Activated CD8-positive, alpha-beta memory T cell treated with anti-CD3 and anti-CD28 coated beads, Interleukin-2, amount 50 U/mL, for 4 hours (primary cell): ENCODE measurements around the gene TUSC2.

Experiments
- DNase-seq: peaks from one replicate; pipeline ENCODE4 v3.0.0-alpha.2; 2020

The TUSC2 gene

DNA sequence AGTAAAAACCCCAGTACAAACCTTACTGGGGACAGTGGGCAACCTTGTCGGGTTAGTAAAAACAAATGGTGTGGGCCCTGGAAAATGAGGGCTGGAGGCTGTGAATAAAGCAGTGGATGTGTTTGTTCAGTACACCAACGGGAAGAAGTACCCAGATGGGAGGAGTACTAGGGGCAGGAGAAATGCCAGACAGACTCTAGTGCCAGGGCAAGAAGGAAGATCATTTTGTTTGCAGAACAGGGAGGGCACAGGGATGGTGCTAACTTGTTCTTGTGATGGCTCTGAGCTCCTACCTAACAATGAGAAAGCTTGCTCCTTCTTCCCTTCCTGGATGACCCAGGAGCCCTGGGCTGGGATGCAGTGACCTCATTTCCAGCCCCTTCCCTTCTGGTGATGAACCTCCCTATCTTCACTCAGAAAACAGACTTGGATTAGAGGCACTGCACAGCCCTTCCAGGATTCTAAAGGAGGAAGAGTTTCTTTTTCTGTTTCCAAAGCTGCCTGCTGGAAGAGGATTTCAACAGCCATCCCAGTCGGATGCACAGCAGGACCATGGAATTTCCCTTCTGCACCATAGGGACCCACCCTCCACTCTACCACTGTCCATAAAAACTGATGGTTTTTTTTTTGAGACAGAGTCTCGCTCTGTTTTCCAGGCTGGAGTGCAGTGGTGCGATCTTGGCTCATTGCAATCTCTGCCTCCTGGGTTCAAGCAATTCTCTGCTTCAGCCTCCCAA, 6.5 kb upstream of the TUSC2 start:
- DNase-seq = no peak

DNA sequence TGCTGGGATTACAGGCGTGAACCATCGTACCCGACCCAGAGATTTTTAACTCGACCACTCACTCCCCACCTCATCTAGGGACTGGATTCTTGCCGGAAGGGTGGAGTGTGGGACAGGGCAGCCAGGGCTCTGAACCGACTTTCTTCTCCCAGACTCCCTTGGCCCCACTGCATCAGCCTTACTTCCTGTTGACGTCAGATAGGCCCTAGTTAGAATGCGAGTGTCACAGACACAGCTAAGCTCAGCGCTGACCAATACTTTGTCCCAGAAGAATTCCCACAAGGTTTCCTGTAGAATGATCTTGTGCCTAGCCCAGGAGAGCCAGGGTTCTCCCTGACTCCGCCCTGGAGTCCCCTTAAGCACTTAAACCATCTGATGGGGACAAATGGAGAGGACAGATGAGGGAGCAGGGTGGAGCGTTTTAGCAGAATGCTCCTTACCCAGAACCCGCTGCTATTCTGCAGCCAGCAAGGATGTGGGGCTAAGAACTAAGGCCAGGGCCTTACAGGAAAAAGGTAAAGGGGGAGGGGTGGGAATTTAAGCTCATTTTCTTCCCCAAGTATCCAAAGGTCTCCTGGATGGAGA, 5.8 kb upstream of the TUSC2 start:
- DNase-seq = no peak

DNA sequence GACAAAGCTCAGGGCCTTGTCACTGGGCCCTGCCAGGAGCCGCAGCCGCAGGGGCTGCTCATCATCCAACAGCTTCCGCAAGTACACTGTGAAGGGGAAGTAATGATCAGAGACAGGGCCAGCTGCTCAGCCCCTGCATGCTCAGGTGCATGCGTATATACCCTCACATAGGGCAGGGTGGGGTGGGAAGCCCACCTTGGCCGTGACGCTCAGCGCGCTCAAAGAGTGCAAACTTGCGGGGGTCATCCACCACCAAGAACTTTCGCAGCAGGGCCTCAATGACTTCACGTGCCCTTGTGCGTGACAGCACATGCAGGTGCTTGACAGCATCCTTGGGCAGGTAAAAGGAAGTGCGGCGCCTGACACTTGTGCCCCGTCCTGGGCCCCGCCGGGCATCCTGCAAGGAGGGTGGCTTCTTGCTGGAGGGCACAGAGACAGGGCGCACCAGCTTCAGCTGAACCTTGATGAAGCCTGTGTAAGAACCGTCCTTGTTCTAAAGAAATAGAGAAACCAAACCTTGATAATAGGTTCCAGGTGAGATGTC, 3.4 kb upstream of the TUSC2 start:
- no peak for DNase-seq

DNA sequence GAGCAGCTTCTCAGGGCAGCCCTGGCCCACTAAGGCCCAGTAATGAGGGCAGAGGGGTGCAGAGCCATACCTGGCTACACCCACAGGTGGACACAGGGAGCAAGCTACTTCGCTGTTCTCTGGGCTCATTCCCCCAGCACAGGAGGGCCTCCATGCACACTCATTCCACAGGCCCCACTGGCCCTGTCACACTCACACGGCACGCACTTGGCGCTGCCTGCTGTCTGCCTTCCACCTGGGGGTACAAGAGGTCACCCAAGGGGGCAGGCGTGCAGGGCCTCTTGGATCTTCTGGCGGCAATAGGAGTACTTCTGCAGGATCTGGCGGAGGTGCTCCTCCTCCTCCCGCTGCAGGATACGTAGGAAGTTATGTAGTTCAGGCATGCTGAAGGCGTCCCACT, 2.3 kb upstream of the TUSC2 start:
- DNase-seq = no peak

DNA sequence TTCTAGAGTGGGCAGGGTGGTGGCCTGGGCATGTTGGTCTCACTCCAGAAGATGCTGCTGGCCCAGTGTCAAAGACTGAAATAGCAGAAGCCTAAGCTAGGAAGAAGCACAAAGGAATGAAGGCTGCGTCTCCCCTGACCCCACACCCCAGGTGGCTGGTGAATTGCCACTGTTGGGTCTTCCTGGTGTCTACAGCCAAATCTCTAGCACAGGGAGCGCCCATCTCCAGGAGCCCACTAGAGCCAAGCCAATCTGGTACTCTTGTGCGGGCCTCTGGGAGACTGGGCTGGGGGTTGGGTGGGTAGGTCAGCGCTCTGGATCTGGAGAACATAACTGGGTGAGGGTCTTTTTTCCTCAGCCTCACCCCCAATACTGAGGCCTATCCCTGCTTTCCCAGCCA, 894 bp downstream of the TUSC2 start:
- DNase-seq = no peak

DNA sequence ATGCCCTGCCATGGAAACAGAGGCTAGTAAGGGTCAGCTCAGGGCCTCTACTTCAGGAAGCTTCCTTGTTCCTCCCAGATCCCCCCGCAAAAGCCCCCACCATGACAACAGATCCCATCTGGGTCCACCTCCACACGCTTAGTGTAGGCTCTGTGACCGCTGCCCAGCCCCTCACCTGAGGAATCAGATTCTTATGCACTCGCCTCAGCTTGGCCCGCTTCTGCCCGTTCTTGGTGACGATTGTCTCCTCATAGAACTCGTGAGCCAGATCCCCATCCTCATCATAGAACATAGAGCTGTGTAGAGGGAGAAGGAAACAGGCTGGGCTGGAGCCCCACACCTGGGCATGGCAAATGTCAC, 1.9 kb downstream of the TUSC2 start:
- no peak for DNase-seq

DNA sequence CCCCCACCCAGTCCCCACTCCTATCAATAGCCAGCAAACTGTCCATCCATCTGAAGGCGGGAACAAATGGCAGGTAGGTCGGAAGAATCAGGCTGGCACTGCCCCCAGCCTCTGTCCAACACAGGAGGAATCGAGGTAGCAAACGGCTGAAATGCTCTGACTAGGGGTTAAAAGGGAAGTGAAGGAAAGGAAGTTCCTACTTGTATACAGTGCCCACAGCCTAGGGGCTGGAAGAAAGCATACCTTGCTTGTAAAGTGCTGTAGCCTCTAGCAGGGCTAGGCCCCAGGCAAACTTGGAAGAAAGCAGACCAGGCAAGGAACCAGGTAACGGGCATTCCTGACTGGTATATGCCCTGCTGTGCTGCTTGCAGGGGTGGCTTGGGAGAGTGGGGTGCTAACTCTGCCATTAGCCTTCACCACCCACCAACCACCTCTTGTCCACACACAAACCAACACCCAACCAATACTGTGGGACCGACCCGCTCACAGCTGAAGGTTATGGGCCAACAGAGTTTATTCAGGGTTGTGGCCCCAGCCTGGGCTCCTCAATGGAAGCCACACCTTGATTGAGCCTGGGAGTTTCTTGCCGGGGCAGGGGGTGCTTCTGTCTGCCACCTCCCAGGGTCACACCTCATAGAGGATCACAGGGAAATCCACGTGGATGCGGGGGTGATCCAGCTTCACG, 2.4 kb downstream of the TUSC2 start:
- DNase-seq = no peak

DNA sequence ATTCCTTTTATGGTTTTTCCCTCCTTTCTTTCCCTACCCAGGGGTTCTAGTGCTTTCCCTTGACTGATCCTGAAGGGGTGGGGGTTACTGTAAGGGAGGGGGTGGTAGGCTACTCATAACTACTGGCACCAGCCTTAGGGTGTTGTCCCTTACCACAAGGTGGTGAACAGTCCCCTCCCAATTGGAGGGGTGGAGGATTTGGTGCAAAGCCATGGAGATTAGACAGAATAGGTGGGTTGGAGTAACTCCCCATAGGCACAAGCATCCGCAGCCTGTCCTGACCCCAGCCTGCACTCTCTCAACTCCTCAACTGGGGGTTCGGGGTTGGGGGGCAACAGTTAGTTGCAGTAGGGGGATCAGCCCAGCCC, 2.9 kb downstream of the TUSC2 start:
- DNase-seq = no peak

DNA sequence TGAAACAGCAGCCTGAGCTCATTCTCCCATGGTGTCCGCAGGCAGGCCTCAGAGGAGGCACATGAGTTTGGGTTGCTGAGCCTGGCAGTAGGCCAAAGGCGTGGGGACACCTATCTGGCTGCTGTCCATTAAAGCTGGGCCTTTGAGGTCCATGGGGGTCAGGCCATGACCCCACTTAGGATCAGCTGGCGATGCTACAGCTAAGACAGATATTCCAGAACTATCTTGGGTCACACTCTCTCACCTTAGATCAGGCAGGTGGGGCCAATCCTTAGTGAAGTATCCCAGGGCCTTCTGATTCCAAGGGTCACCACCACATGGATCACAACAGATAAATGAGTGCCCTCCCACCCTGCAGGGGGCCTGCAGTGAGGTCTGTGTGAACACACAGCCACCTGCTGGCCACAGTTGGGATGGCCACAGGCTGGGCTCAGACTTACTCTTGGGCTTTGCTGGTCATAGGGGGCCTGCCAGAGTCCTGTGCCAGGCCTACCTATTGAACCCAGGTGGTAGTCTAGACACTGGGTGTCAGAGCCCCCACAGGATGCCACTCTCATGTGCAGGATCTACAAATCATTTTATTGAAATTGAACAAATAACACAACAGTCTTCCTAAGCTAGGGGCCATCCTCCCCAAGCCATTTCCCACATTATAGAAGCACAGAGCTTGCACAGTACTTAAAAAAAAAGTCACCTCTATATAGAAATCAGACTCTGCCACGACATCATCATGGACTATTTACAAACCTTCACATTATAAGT, 3.5 kb downstream of the TUSC2 start:
- DNase-seq = peak; percentile 66

DNA sequence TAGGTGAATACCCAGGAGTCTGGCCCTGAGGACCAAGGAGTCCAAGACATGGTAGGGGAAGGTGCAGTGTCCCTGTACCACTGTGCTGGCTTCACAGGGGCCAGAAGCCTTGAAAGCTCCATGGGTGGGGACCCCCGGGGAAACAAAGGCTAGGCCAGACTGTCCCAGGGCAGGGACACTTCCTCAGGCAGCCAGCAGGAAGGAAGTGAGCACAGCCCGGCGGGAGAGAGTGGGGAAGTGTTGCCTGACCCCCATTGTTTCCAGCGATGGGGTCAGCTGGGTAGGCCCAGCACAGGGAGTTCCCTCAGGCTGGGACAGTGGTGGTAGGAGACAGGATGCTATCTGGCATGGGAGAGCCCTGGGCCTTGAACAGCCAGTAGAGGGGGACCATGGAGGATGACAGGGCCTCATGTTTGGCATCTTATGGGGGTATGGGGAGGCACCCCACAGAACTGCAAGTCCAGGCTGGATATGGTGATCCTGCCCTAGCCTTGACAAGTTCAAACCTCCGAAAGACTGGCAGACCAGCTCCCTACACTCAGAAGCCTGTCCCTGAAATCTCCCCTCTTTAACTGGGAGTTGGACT, 4.3 kb downstream of the TUSC2 start:
- no peak for DNase-seq

DNA sequence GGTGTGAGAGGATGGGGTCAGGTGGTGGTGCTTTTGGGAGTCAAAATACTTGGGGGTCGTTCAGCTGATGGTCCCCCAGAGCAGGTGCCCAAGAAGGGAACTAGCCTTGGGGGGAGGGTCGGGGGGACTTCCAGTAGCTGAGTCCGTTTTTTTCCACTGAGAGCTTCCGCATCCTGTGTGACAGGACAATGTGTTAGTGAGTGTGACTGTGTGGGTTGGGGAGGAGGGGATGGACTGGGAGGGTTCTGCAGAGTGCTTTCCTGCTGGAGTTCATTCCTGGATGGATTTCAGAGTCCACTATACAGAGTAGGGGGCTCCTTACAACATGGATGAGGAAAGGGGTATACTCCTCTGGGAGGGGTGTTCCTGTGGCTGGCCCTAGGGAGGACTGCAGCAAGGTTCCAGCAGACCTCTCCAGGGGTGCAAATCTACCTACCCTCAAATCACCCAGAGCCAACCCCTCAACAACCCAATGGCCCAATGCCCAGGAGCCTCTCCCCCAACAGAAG, 4.9 kb downstream of the TUSC2 start:
- DNase-seq = no peak

DNA sequence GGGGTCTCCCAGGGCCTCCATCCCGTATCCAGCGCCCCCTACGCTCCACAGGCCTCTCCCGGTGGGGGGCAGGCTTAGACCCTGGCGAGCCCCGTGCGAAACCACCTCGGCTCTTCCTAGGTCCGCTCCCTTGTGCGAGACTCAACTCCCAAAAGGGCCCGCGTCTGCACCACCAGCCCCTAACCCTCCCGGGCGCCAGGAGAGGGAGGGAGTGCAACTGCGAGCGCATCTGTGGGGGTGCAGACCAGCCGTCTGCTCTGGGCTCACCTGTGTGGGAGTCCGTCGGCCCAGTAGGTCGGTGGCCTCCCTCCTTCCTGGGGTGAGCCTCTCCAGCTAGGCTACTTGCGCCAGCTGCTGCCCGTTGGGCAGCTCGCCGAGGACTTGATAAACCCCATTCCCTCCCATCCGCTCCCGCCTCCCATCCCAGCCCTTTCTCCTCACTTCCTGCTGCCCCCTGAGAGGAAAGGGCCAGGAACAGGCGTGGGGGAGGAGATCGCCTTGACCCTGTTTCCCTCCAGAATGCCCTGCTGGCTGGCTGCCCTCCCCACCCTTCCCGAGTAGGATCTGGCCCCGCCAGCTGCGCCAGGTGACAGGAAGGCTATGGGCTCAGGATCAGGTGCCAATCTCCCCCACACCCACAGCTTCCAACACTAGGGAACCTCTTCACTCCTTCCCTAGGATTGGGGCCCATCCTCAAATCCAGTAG, 5.5 kb downstream of the TUSC2 start, which contains the start of gene HYAL2:
HYAL2 (minus strand) TSS at position 360 of the 706 bp plus-strand sequence. CDS start 2,256 bp downstream, outside the sequence.
- no peak for DNase-seq

DNA sequence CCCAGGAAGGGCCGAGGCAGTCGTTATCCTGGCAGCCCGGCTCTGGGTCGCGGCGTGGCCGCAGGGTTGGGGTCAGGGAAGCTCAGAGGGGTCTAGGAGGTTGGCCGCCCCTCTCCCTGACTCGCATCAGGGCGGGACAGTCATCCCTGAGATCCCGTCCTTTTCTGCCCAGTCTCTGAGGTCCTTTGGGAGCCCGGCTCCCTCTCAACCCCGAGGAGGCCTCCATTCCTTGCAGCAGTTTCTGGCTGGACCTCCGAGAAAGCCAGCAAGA, 6.0 kb downstream of the TUSC2 start:
- DNase-seq = no peak

DNA sequence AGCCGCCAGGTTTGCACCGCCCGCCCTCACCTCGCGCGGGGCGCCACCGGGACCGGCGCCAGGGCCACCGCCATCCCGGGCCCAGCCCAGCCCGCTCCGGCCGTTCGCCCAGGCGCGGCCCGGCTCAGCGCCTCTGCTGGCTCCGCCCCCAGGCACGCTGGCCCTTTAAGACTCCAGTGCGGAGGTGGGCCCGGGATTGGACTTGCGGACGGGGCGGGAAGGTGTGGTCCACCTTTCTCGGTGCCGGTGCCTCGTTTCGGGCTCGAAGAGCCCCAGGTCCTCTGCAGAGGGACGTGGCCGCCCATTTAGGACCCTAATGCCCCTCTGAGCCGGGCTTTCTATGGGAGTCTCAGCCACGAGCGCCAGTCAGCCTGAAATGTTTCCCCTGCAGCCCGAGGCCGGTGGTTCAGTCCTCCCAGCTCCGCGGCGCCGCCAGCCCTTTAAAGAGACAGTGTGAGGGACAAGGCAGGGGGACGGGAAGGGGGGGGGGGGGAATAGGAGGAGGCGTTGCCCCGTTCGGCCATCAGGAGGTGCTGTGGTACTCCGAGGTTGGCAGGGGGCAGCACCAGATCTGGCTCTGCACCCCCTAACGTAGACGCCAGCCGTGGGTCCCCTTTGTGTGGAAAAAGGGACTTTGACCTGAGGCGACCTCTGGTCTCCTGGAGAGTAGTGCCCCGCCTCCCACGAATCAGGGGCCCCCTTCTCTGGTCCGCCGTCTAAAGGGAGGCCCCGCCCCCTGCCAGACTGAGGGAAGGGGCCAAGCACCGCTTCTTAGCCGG, 6.5 kb downstream of the TUSC2 start:
- DNase-seq = peak; percentile 78

DNA sequence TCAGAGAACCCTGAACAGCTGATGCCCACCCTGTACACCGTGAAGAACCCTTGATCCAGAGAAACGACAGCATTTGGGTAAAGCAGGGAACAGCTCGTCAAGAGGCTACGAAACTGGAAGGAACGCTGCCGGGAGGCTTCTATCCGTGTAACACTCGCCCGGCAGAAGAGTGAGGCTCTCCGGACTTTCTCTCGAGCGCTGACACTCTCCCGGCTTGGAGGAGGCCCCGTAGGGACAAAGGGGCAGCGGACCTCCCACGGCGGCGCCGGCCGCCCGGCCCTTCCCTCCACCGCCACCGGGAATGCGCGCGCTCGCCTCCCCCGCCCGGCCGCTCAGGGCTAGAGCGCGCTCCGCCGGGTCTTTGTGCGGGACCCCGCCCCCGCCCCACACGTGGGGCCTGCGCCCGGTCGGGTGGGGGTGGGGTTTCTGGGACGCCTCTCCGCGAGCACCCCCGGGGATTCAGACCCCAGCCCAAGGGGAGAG, 7.1 kb downstream of the TUSC2 start:
- DNase-seq = peak; percentile 67

DNA sequence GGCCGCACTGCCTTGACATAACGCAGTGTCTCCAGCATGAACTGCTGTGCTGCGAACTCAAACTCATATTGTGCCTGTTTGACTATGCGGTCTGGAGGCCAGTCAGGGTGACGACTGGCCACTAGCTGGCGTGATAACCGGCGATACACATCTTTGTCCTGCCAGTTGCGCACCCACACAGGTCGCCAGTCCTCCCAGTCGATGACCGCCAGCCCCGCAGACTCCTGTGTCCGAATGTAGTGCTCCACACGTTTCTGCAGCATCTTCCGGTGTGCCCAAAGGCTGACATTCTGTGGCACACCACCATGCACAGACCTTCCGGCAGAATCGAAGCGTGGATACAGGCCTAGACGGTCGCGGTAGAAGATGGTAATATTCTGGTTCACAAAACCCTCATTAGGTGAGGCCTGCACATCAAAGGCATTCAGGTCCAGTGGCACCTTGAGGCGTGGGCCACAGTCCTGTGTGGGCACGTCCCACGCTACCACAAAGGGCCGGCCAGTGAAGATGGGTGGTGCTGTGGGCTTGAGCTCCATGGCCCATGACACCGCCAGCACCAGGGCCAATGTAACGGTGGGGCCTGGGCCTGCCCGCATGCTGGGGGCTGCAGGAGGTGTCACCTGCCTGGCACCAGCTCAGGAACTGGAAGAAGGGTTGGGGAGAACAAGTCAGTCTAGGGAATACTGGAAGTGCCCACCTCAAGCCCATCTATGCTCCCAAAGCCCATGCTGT, 8.0 kb downstream of the TUSC2 start:
- no peak for DNase-seq

DNA sequence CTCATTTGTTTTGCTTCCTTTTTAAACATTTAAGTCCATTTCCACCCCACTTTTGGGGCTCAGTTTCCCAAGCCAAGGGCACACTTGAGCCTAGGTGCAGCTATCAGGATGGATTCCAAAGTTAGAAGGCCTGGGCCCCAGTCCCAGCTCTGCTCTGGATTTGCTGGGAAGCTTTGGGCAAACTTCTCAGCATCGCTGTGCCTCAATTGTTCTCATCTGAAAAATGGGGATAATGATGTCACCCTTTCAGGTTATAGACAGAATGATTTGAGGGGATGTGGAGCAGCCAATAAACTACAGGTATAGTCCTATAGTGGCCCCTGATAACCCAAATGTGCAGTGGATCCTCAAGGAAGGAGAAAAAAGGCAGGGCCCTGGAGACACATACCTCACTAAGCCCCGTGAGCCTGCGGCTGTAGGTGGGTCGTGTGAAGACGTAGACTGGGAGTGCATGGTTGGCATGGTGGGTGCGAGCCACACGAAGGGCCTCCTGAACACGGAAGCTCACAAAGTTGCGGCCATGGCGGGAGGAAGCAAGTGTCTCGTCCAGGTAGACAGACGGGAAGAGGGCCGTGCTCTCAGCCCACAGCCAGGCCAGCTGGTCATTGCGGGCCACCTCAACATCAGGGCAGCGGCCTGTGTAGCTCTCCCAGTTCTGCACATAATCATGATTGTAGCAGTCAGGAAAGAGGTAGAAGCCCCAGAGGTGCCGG, 8.7 kb downstream of the TUSC2 start:
- no peak for DNase-seq

DNA sequence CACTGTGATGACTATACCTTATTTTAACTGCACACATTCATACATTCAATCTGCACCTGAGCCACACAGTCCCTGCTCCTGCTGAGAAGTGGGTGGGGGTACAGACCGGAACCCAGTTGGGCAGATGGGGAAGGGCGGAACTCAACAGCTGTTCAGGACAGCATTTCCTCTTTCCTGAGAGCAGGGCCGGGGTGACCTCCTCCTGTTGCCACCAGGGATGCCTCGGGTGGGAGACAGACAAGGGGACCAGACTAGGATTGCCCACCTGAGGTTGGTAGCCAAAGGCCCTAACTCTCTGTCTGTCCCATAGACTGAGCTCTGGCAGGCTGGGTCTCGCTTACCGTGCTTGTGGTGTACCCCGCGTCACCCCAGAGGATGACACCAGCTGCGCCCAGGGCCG, 9.4 kb downstream of the TUSC2 start:
- no peak for DNase-seq

DNA sequence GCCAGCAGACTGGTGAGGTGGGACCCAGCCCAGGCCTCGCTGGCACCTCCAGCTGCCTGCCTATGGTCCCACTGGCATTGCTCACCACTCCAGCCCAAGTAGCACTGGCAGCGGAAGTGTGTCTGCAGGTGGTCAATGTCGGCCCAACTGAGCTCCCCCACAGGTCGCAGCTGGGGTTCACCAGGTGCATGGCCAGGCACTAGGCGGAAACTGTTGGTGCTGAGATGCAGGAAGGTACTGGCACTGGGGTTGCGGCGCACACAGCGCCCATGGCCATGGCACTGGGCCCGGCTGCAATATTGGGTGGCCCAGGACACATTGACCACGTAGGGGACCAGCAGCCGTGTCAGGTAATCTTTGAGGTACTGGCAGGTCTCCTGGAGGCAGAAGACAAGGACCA, 9.9 kb downstream of the TUSC2 start:
- no peak for DNase-seq

DNA sequence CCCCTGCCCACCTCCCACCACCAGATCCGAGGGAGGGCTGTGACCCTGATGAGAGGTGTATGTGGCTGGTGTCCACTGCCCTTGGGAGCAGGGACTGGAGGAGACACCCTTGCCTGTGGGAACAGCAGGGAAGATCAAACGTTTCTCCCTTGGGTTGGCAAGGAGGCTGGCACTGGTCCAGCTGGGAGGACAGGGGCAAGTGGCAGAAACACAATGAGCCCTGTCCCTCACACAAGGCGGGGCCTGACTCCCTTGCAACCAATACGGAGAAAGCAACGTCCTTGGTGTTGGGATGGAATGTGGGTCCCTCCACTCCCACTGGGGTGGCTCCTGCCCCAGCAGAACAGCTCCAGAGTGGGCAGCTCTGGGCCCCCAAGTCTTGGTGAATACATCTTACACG, 10.7 kb downstream of the TUSC2 start:
- DNase-seq = no peak
